ENCODE measurements around the gene APRT.
"Not testable (repeated sequence)": the region's sequence is repeated elsewhere in the genome, so short reads cannot be mapped to it uniquely, and the experiment has no call there.

DNA sequence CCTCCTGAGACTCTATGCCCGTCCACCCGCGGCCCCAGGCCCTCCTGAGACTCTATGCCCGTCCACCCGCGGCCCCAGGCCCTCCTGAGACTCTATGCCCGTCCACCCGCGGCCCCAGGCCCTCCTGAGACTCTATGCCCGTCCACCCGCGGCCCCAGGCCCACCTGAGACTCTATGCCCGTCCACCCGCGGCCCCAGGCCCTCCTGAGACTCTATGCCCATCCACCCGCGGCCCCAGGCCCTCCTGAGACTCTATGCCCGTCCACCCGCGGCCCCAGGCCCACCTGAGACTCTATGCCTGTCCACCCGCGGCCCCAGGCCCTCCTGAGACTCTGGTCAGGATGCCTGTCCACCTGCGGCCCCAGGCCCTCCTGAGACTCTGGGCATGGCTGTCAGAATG, 39.9 kb downstream of the APRT start:
- TF ChIP-seq, protein P1, sequence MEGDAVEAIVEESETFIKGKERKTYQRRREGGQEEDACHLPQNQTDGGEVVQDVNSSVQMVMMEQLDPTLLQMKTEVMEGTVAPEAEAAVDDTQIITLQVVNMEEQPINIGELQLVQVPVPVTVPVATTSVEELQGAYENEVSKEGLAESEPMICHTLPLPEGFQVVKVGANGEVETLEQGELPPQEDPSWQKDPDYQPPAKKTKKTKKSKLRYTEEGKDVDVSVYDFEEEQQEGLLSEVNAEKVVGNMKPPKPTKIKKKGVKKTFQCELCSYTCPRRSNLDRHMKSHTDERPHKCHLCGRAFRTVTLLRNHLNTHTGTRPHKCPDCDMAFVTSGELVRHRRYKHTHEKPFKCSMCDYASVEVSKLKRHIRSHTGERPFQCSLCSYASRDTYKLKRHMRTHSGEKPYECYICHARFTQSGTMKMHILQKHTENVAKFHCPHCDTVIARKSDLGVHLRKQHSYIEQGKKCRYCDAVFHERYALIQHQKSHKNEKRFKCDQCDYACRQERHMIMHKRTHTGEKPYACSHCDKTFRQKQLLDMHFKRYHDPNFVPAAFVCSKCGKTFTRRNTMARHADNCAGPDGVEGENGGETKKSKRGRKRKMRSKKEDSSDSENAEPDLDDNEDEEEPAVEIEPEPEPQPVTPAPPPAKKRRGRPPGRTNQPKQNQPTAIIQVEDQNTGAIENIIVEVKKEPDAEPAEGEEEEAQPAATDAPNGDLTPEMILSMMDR (IDR thresholded peaks at IDR 0.05 in 2 of 3, conservative IDR thresholded peaks at IDR 0.05 in 1 of 3; ENCODE audit: borderline replicate concordance in 1 of 3, insufficient read depth in 1 of 3, low read depth in 2 of 3, low read length in 2 of 3), result not testable (repeated sequence)
- TF ChIP-seq RAD21 (IDR thresholded peaks at IDR 0.05; ENCODE audit: low read depth); EZH2 (IDR thresholded peaks at IDR 0.05); SIN3A (IDR thresholded peaks at IDR 0.05; ENCODE audit: low read depth); POLR2A (IDR thresholded peaks at IDR 0.05; ENCODE audit: borderline replicate concordance, extremely low read depth, insufficient read depth, insufficient read length); CEBPB (IDR thresholded peaks at IDR 0.05; ENCODE audit: low read depth); EZH2phosphoT487 (IDR thresholded peaks at IDR 0.05; ENCODE audit: borderline replicate concordance): not testable (repeated sequence)
- TF ChIP-seq, protein P2, sequence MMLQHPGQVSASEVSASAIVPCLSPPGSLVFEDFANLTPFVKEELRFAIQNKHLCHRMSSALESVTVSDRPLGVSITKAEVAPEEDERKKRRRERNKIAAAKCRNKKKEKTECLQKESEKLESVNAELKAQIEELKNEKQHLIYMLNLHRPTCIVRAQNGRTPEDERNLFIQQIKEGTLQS (IDR thresholded peaks at IDR 0.05), result not testable (repeated sequence)
- TF ChIP-seq, protein P3, sequence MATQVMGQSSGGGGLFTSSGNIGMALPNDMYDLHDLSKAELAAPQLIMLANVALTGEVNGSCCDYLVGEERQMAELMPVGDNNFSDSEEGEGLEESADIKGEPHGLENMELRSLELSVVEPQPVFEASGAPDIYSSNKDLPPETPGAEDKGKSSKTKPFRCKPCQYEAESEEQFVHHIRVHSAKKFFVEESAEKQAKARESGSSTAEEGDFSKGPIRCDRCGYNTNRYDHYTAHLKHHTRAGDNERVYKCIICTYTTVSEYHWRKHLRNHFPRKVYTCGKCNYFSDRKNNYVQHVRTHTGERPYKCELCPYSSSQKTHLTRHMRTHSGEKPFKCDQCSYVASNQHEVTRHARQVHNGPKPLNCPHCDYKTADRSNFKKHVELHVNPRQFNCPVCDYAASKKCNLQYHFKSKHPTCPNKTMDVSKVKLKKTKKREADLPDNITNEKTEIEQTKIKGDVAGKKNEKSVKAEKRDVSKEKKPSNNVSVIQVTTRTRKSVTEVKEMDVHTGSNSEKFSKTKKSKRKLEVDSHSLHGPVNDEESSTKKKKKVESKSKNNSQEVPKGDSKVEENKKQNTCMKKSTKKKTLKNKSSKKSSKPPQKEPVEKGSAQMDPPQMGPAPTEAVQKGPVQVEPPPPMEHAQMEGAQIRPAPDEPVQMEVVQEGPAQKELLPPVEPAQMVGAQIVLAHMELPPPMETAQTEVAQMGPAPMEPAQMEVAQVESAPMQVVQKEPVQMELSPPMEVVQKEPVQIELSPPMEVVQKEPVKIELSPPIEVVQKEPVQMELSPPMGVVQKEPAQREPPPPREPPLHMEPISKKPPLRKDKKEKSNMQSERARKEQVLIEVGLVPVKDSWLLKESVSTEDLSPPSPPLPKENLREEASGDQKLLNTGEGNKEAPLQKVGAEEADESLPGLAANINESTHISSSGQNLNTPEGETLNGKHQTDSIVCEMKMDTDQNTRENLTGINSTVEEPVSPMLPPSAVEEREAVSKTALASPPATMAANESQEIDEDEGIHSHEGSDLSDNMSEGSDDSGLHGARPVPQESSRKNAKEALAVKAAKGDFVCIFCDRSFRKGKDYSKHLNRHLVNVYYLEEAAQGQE (IDR thresholded peaks at IDR 0.05; ENCODE audit: low read depth), result not testable (repeated sequence)
